SK-N-SH (cell line): ENCODE results near the gene ROPN1L. TPM values are rescaled to one million over a fixed set of nuclear protein-coding genes. Genes with fewer than 3 reads are reported as not detected.

Experiments used
- CTCF ChIA-PET: fragments of 300-600, 350-600 bp; formaldehyde crosslinking; extraction: SDS; loops from one replicate; lab custom pipeline; 2021; lab: Yijun Ruan, JAX
- POLR2A ChIA-PET: fragments of 350-600 bp; sonication (Branson Sonifier 250); formaldehyde crosslinking; extraction: SDS; loops from one replicate; lab custom pipeline; 2020; ENCODE audit warnings: antibody characterized with exemption, inconsistent platforms; lab: Yijun Ruan, JAX
- DNase-seq: peaks from one replicate; pipeline ENCODE4 v3.0.0; 2012
- H2AFZ ChIP-seq: fragments of 200-600 bp; sonication (generic); 2 replicates; pipeline ENCODE4 v1.8.1; 2016; ENCODE audit warnings: antibody characterized with exemption, mild to moderate bottlenecking, low read depth
- H3F3A ChIP-seq: fragments of 200-600 bp; sonication (generic); replicated peaks from 2 replicates; pipeline ENCODE3; 2016; ENCODE audit warnings: antibody characterized with exemption, mild to moderate bottlenecking; ENCODE audit not compliant: insufficient read depth
- H3K27ac ChIP-seq, 2 experiments: fragments of 200-500 bp in 1 of 2; fragments of 200-600 bp in 1 of 2; sonication (Bioruptor generic) in 1 of 2; sonication (generic), shearing (Covaris generic) in 1 of 2; 2 replicates each; pipeline versions ENCODE4 v1.5.1 to v1.6.1; 2014 to 2016; ENCODE audit warnings: low read depth in 2 of 2, inconsistent platforms in 1 of 2, low read length in 1 of 2, mild to moderate bottlenecking in 1 of 2, mixed read lengths in 1 of 2
- H3K27me3 ChIP-seq: fragments of 200-600 bp; sonication (generic), shearing (Covaris generic); 2 replicates; pipeline ENCODE4 v1.6.1; 2016; ENCODE audit warnings: mixed run types; ENCODE audit not compliant: insufficient read depth
- H3K36me3 ChIP-seq, 2 experiments: fragments of 200-500 bp in 1 of 2; fragments of 200-600 bp in 1 of 2; sonication (Bioruptor generic) in 1 of 2; sonication (generic) in 1 of 2; replicated peaks in 1 of 2; 2 replicates each; pipeline versions ENCODE3 to v1.5.1; 2014 to 2016; ENCODE audit warnings: low read length in 1 of 2, mild to moderate bottlenecking in 1 of 2; ENCODE audit not compliant: insufficient read depth in 2 of 2, control insufficient read depth in 1 of 2
- H3K4me1 ChIP-seq, 2 experiments: fragments of 200-500 bp in 1 of 2; fragments of 200-600 bp in 1 of 2; sonication (Bioruptor generic) in 1 of 2; sonication (generic), shearing (Covaris generic) in 1 of 2; 2 replicates each; pipeline versions ENCODE4 v1.5.1 to v1.6.1; 2014 to 2016; ENCODE audit warnings: low read depth in 1 of 2, low read length in 1 of 2, mixed run types in 1 of 2; ENCODE audit not compliant: insufficient read depth in 2 of 2, control insufficient read depth in 1 of 2
- H3K4me2 ChIP-seq: fragments of 200-600 bp; sonication (generic), shearing (Covaris generic); 2 replicates; pipeline ENCODE4 v1.6.1; 2017; ENCODE audit warnings: mixed run types
- H3K4me3 ChIP-seq, 2 experiments: fragments of 200-500 bp in 1 of 2; fragments of 200-600 bp in 1 of 2; sonication (Bioruptor generic) in 1 of 2; sonication (generic), shearing (Covaris generic) in 1 of 2; 2 replicates each; pipeline versions ENCODE4 v1.5.1 to v1.8.1; 2014 to 2016; ENCODE audit warnings: low read depth in 2 of 2, inconsistent platforms in 1 of 2, low read length in 1 of 2, mild to moderate bottlenecking in 1 of 2, mixed read lengths in 1 of 2, moderate library complexity in 1 of 2
- H3K79me2 ChIP-seq: fragments of 200-600 bp; sonication (generic); 2 replicates; pipeline ENCODE4 v1.8.1; 2017; ENCODE audit warnings: mild to moderate bottlenecking; ENCODE audit not compliant: insufficient read depth
- H3K9ac ChIP-seq: fragments of 200-600 bp; sonication (generic); 2 replicates; pipeline ENCODE4 v1.6.1; 2017; ENCODE audit warnings: mixed run types
- H3K9me2 ChIP-seq: fragments of 200-600 bp; sonication (generic); 2 replicates; pipeline ENCODE4 v1.6.1; 2017; ENCODE audit warnings: mixed run types
- H3K9me3 ChIP-seq: fragments of 200-600 bp; sonication (generic); 2 replicates; pipeline ENCODE4 v1.6.1; 2017; ENCODE audit warnings: mixed run types, mild to moderate bottlenecking, moderate library complexity
- H4K20me1 ChIP-seq: fragments of 200-600 bp; sonication (generic); 2 replicates; pipeline ENCODE4 v1.6.1; 2017; ENCODE audit warnings: mild to moderate bottlenecking, mixed run types; ENCODE audit not compliant: insufficient read depth
- ELF1 ChIP-seq: IDR thresholded peaks from 2 replicates; pipeline ENCODE4 v1.4.0; 2012
- FOXJ3 ChIP-seq: sonication (generic); formaldehyde crosslinking; IDR thresholded peaks from 2 replicates; pipeline ENCODE4 v1.5.1; 2020; ENCODE audit warnings: mild to moderate bottlenecking, missing genetic modification reagents
- GATA2 ChIP-seq: sonication (generic); formaldehyde crosslinking; IDR thresholded peaks from 2 replicates; pipeline ENCODE4 v1.5.0; 2020; ENCODE audit warnings: mild to moderate bottlenecking, missing genetic modification reagents
- MXI1 ChIP-seq: IDR thresholded peaks from 2 replicates; pipeline ENCODE4 v1.6.1; 2012; ENCODE audit warnings: mild to moderate bottlenecking, low read depth, low read length, improper control_type of control experiment
- NFIC ChIP-seq: IDR thresholded peaks from 2 replicates; pipeline ENCODE4 v1.4.0; 2012; ENCODE audit warnings: borderline replicate concordance
- NRF1 ChIP-seq: IDR thresholded peaks from 2 replicates; pipeline ENCODE4 v1.6.1; 2012; ENCODE audit warnings: low read depth, mild to moderate bottlenecking, low read length
- POLR2AphosphoS5 ChIP-seq: IDR thresholded peaks from 2 replicates; pipeline ENCODE4 v1.6.1; 2012; ENCODE audit warnings: low read depth, low read length
- RCOR1 ChIP-seq: fragments of 150-350 bp; IDR thresholded peaks from 2 replicates; pipeline ENCODE4 v1.6.1; 2017; ENCODE audit warnings: antibody characterized with exemption, low read length
- RFX5 ChIP-seq: IDR thresholded peaks from 2 replicates; pipeline ENCODE4 v1.6.1; 2012; ENCODE audit warnings: mild to moderate bottlenecking, improper control_type of control experiment, low read length
- RXRA ChIP-seq: IDR thresholded peaks from 2 replicates; pipeline ENCODE4 v1.4.0; 2012; ENCODE audit warnings: low read depth, mild to moderate bottlenecking, borderline replicate concordance
- SMC3 ChIP-seq: IDR thresholded peaks from 2 replicates; pipeline ENCODE4 v1.6.1; 2012; ENCODE audit warnings: low read depth, low read length, improper control_type of control experiment
- TAF1 ChIP-seq: IDR thresholded peaks from 2 replicates; pipeline ENCODE4 v1.6.1; 2012; ENCODE audit warnings: low read depth, mild to moderate bottlenecking, low read length, moderate library complexity, borderline replicate concordance
- WGBS: methylation state at CpG from one replicate; pipeline ENCODE4 v1.1.6; 2017; ENCODE audit warnings: low lambda C conversion rate; 5-methylcytosine and 5-hydroxymethylcytosine counted together
- polyA plus RNA-seq, 3 experiments: library from polyadenylated mRNA; depleted of rRNA; stranded (reverse); fragments of >200 nt; gene quantifications; 2 replicates each; pipeline ENCODE4 v1.2.3, GENCODE V29; 2012
- TF ChIP-seq, protein P1 (sequence below): IDR thresholded peaks from 2 replicates; pipeline ENCODE4 v1.4.0; 2012; ENCODE audit warnings: low read depth
- TF ChIP-seq, protein P2 (sequence below): IDR thresholded peaks from 2 replicates; pipeline ENCODE4 v1.4.0; 2012; ENCODE audit warnings: low read depth, borderline replicate concordance
- TF ChIP-seq, protein P3 (sequence below): IDR thresholded peaks from 2 replicates; pipeline ENCODE4 v1.4.0; 2012; ENCODE audit warnings: low read depth, borderline replicate concordance
- TF ChIP-seq, protein P4 (sequence below): fragments of 200-600 bp; sonication (generic); IDR thresholded peaks from 2 replicates; pipeline ENCODE4 v1.6.1; 2017; ENCODE audit warnings: antibody characterized with exemption, mild to moderate bottlenecking, moderate library complexity

ROPN1L gene
- polyA plus RNA-seq, 1 of the 3 experiments (the other 2 are of a cell fraction), result 0.31 TPM

DNA sequence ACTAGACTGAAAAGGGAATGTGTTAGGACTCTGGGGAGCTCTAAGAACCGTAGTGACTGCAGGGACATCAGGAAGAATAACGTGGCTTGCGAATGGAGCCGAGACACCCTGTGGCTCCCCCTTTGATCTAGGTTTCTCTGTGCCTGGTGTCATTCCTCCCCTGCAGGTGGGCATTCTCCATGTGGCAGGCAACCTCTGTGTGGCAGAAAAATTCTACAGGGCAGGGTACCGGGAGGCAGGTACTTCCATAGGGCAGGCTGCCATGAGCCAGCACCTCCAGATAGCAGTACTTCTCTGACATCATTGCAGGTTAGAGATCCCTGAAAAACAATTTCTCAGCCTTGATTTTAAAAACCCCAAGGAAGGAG, 43.1 kb downstream of the ROPN1L start:
- H3K4me1 ChIP-seq, result peaks cover 0 to 14% of the 10 kb centered on the region in 2 experiments; a peak in 1 of 4 replicates
- H3K27ac ChIP-seq, result peak overlapping the region in 1 of 2 experiments; percentile 90; a peak in 2 of 4 replicates
- no peaks in the 10 kb centered on the region for H3K79me2 ChIP-seq
- no peak overlapping the region for H2AFZ ChIP-seq
- H3K4me3 ChIP-seq, result no peak overlapping the region
- no peak for TF ChIP-seq GATA2 (CRISPR knock-in tag)
- no peak for TF ChIP-seq RXRA
- TF ChIP-seq, protein P1, sequence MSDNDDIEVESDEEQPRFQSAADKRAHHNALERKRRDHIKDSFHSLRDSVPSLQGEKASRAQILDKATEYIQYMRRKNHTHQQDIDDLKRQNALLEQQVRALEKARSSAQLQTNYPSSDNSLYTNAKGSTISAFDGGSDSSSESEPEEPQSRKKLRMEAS, result no peak
- no peak for TF ChIP-seq ELF1
- no peak for TF ChIP-seq NRF1
- TF ChIP-seq, protein P2, sequence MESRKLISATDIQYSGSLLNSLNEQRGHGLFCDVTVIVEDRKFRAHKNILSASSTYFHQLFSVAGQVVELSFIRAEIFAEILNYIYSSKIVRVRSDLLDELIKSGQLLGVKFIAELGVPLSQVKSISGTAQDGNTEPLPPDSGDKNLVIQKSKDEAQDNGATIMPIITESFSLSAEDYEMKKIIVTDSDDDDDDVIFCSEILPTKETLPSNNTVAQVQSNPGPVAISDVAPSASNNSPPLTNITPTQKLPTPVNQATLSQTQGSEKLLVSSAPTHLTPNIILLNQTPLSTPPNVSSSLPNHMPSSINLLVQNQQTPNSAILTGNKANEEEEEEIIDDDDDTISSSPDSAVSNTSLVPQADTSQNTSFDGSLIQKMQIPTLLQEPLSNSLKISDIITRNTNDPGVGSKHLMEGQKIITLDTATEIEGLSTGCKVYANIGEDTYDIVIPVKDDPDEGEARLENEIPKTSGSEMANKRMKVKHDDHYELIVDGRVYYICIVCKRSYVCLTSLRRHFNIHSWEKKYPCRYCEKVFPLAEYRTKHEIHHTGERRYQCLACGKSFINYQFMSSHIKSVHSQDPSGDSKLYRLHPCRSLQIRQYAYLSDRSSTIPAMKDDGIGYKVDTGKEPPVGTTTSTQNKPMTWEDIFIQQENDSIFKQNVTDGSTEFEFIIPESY, result no peak
- no peak for TF ChIP-seq TAF1
- TF ChIP-seq FOXJ3 (CRISPR knock-in tag), result no peak
- no peak for TF ChIP-seq POLR2AphosphoS5
- TF ChIP-seq NFIC, result no peak
- no peak for TF ChIP-seq MXI1
- TF ChIP-seq, protein P3, sequence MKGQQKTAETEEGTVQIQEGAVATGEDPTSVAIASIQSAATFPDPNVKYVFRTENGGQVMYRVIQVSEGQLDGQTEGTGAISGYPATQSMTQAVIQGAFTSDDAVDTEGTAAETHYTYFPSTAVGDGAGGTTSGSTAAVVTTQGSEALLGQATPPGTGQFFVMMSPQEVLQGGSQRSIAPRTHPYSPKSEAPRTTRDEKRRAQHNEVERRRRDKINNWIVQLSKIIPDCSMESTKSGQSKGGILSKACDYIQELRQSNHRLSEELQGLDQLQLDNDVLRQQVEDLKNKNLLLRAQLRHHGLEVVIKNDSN, result no peak
- TF ChIP-seq, protein P4, sequence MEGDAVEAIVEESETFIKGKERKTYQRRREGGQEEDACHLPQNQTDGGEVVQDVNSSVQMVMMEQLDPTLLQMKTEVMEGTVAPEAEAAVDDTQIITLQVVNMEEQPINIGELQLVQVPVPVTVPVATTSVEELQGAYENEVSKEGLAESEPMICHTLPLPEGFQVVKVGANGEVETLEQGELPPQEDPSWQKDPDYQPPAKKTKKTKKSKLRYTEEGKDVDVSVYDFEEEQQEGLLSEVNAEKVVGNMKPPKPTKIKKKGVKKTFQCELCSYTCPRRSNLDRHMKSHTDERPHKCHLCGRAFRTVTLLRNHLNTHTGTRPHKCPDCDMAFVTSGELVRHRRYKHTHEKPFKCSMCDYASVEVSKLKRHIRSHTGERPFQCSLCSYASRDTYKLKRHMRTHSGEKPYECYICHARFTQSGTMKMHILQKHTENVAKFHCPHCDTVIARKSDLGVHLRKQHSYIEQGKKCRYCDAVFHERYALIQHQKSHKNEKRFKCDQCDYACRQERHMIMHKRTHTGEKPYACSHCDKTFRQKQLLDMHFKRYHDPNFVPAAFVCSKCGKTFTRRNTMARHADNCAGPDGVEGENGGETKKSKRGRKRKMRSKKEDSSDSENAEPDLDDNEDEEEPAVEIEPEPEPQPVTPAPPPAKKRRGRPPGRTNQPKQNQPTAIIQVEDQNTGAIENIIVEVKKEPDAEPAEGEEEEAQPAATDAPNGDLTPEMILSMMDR, result no peak
- no peak for TF ChIP-seq SMC3
- no peak for TF ChIP-seq RCOR1
- no peak for TF ChIP-seq RFX5
- H3K9me3 ChIP-seq, result no peaks in the 10 kb centered on the region
- H3K4me2 ChIP-seq, result no peak overlapping the region
- no peaks in the 10 kb centered on the region for H3K36me3 ChIP-seq
- ChIA-PET POLR2A (no interaction called here), CTCF (interaction anchor here (1.2 to 2.0 kb wide), 3 partner anchors 32 to 143 kb away, joined by 3 to 6 read pairs (median 4); no protein-coding TSS in a partner anchor)
- H3K27me3 ChIP-seq, result no peaks in the 10 kb centered on the region
- H3K9ac ChIP-seq, result no peak overlapping the region
- no peaks in the 10 kb centered on the region for H3K9me2 ChIP-seq
- WGBS, result 88% methylated on average over 5 of the region's 5 CpGs
- no peaks in the 10 kb centered on the region for H3F3A ChIP-seq
- no peaks in the 10 kb centered on the region for H4K20me1 ChIP-seq
- no peak for DNase-seq
